Activated naive CD8-positive, alpha-beta T cell treated with anti-CD3 and anti-CD28 coated beads, Interleukin-2, amount 50 U/mL, for 16 hours (primary cell): ENCODE results near the gene BTBD7.

Source experiments
- DNase-seq: peaks from one replicate; pipeline ENCODE4 v3.0.0-alpha.2; 2020; ENCODE audit warnings: low read depth, low spot score

Gene BTBD7

DNA sequence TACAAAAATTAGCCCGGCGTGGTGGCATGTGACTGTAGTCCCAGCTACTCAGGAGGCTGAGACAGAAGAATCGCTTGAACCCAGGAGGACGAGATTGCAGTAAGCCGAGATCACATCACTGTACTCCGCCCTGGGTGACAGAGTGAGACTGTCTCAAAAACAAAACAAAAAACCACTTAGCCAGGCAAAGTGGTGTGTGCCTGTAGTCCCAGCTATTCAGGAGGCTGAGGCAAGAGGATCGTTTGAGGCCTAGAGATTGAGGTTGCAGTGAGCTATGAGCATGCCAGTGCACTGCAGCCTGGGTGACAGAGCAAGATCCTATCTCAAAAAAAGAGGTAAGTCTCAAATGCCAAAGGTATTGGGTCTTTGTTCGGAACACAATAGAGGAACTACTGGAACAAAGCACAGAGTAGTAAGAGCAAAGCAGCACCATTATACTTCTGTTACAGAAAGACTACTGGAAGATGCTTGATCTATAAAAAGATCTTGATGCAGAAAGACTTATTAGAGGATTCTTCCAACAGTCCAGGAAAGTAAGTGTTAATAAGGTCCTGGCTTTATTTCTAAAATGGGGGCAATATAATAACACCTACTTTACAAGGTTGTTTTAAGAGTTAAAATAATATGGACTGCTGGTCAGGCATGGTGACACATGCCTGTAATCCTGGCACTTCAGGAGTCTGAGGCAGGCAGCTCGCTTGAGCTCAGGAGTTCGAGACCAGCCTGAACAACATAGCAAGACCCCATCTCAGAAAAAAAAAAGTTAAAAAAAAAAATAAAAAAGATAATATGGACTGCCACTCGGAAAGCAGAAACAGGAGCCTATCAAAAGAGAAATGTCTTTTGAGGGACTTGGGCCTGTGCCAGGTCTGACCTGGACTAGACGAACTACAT lies 29.9 kb downstream of the BTBD7 start:
- no peak for DNase-seq

DNA sequence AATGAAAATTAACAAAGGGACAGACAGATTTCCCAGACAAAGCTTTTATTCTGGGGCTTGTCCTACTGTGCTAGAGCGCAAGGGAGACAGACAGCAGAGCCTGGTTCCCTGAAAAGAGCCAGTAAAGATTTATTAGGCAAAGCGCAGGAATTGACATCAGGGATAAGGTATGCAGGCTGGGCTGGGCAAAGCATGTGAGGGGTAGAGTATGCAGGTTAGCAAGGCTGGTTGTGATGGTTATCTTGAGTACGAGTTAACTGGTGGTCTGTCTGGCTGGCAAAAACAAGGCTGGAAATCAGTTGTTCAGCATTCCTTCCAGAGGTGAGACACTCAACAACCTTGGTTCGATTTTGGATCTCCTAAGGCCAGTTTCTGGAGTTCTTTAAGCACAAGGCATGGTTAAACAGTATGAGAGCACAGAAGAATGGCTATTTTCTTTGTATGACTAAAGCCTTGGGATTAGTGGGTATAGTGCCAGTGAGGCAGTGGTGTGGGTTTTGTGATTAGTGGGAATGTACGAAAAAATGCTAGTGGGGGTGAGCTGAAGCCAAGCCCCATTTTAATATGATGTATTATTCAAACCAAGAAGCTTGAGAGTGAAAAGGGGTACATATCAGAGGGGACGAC lies 30.9 kb downstream of the BTBD7 start:
- DNase-seq = no peak

DNA sequence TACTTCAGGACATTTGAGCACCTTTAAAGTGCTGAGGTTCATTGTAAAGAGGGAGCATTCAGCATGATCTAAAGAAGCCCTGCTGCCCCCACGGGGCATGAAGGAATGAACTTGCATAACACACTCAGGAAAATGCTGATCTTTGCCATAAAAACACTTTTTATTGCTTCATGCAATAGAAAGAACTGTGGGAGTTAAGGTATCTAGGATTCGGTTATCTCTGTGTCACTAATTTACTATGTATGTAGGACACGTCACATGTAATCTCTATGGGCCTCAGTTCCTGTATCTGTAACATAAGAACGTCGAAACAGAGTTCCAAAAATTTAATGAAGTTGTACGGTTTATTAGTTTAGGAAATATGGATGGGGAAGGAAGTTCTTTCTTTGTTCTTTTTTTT lies 33.0 kb downstream of the BTBD7 start:
- no peak for DNase-seq

DNA sequence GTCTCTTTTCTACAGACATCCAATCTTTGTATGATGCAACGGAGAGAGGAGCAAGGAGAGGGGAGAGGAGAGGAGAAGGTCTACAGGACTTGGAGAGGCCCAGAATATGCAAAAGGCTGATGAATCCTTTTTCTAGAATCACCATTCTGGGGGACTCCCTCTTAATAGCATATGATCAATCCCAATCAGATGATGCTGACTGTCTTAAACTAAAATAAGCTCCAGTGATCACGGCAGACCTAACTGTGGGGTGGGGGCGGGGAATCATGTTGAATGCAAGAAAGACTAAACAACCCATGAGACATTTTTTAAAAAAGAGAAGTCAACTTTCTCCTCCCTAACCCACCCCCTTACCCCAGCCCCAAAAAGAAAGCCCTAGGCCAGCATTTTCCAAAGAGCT lies 33.4 kb downstream of the BTBD7 start:
- no peak for DNase-seq

DNA sequence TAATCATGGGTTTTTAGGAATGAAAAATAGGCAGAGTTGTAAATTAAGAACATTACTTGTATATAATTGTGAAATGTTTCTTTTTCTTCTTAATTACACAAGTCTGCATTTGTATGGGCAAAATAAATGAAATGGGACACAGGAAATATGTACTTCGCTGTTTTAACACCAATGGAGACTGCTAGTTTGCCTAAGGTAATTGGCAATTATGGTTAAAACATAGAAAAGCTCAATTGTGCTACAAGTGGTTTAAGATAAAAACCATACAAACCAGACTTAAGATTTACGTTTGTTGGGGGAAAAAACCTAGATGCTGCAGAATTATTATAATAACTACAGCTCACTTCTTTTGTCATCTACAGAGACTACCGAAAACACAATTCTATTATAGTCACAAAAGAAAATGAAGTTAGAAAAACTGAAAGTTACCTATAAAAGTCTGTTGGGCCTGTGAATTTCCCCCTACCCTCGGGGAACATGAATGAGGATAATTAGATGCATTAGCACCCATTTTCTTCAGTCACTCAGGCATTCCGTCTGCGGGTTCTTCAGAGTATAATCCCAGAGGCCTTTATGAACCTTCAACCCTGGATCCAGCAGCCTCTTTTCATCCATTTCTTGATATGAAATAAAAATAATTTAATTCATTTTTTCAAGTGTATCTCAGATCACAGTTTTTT lies 37.2 kb downstream of the BTBD7 start:
- DNase-seq = no peak

DNA sequence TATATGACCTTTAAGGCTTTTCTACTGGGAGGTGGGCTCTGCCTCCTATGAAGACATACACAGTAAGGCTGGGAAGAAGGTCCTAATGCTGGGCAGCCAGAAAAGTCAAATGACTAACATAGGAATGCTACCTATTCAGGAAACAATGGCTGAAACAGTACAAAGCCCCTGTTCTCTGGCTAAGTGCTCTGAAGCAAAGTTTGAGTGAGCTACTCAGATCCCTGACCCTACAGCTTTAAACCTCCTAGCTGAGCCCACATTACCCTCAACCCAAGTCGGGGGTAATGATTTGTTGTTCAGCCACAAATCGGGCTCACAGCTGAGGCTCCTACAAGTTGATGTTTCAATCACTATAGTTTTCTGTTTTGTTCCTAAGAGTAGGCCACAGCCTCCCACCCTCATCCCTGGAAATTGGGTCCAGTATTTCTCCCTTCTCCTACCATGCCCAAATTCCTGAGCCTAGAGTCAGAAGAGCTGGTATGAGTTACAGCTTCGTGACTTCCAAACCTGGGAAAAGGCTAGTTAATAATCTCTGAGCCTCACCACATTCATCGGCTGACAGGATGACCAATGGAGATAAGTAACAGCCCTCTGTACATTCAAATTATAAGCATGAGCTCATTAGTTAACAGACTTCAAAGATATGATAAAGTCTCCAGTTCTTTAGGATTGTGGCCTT lies 46.5 kb downstream of the BTBD7 start:
- no peak for DNase-seq

DNA sequence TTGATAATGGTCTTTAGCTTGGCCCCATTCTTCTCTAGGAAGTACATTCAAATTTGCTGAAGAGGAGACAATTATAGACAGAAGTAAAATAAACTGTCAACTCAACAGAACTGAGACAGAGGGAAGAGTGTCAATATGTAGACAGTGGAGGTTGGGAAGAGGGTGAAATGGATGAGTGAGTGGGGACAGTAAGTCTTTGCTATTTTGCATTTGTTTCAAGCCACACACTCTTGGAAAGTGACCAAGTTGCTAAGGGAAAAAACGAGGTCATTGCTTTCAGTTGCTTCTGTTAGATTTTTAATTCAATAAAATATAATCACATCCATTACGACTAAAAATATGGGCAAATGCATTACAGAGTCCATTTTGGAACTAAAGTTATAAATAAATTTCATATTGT lies 47.8 kb downstream of the BTBD7 start:
- DNase-seq = no peak

DNA sequence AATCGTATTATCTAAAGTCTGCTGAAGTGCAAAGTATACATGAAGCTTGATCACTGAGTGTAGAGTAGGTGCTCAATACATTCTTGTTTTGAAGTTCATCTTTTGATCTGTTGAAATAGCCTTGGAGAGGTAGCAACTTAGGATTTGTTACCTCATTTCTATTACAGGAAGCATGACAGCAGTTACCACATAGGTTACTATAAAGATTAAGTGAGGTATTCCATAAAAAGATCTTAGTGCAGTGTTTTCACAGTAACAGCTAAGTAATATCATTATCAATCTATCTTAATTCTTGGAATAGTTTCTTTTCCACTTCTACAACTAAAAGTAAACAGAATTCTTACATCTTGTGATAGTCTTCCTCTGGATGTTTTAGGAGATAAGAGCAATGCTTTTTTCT lies 50.9 kb downstream of the BTBD7 start:
- DNase-seq = no peak

DNA sequence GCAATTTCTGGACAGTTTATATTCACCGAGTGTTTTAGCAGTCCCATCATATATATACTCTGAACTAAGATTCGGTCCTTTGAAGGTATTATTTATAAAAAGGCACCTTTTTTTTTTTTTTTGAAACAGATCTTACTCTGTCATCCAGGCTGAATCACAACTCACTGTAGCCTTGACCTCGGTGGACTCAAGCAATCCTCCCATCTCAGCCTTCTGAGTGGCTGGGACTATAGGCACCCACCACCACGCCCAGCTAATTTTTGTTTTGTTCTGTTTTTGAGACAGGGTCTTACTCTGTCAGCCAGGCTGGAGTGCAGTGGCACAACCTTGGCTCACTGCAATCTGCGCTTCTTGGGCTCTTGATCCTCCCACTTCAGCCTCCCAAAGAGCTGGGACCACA lies 52.1 kb downstream of the BTBD7 start:
- no peak for DNase-seq

DNA sequence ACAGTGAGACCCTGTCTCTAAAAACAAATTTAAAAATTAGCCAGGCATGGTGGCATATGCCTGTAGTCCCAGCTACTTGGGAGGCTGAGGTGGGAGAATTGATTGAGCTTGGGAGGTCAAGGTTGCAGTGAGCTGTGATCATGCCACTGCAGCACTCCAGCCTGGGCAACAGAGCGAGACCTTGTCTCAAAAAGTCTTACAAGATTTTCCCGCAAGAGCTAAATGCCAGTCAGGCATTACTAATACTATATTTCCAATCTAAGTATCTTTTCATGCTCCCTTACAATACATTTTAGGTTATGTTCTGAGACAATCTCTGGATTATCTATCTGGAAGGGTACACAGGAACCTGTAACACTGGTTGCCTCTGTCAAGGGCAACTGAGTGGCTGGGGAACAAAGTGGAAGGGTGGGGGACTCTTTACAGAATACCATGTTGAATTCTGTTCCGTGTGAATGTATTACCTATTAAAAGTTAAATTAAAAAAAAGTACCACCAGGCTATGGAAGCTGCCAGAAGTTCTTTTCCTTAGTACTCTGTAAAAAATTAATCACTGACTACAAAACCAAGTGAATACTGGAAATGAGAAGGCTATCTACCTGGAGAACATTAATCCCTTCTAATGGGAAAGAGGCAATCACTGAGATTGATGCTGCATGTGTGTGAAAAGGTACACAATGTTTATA lies 56.7 kb downstream of the BTBD7 start:
- no peak for DNase-seq

DNA sequence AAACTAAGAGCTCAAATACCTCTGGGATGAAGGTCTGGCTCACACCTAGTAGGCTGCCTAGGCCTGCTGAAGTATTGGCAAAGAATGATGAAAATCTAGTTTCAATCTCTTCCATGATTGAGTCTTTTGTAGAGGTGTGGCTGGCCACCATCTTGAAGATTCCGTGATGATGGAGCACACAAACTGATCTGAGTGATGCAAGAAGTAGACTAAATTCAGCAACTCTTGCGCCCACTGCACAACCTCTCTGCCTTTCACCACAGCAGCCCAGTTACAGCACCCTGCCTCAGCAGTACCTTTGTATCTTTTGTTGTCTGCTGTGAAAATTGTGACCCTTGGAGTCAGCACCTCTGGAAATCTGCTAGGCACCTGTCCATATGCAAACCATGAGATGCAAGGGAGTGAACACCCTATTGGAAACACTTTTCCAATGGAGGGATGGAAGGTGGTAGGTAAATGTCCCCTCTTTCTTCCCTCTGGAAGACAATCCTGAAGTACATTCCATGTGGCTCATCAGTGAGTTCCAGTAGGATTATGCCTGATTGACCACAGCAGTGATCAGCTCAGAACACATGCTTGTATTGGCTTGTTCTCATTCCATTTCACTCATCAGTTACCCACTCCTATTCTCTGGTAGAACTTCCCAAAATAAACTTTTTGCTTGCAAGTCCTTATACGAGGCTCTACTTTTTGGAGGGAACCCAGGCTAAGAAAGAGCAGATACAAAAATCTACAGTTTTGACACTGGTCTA lies 58.6 kb downstream of the BTBD7 start:
- no peak for DNase-seq

DNA sequence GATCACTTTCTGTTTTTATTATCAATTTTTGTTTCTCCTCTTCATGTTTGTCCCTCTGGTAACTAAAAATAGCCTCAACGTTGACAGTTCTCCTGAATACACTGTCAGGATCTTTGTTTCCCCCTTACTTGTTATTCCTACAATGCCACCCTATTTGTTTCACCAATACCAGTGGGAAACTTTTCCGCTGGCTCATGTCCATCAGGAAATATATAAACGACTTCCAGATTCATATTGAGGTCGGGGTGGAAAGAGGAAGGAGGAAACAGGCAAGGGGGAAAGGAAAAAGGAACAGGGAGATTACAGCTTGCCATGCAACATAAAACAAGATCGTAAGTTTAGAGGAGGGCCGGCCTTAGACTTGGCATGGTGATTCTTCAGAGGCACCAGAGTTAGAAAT lies 61.7 kb downstream of the BTBD7 start:
- DNase-seq = no peak

DNA sequence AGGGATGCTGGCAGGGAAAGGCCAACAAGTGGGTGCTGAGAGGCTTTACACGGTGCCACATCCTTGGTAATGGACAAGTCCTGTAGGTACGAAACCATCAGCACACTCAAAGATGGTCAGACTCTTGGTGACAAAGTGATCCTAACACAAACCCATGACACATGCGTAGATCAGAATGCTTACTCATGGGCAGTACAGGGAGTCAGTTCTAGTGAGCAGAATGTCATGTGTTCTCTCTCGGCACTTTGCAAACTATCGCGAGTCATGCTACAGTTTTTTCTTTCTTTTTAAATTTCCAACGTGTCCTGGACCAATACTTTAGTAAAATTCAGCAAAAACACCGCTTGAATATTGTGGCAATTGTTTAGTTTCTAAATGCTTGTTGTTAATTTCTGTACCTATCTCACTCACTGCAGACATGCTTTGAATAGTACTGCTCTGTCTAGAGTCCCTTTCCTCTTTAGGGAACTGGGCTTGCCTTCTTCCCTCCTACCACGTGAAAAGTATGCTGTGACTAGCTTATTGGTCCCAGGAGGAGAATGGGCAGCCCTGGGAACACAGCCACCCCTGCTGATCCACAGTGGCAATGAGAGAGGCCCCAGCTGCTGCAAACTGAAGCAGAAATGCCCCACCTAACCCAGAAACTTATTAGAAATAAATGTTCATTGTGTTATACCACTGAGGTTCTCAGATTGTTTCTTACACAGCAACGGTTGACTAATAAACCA lies 63.3 kb downstream of the BTBD7 start:
- no peak for DNase-seq

DNA sequence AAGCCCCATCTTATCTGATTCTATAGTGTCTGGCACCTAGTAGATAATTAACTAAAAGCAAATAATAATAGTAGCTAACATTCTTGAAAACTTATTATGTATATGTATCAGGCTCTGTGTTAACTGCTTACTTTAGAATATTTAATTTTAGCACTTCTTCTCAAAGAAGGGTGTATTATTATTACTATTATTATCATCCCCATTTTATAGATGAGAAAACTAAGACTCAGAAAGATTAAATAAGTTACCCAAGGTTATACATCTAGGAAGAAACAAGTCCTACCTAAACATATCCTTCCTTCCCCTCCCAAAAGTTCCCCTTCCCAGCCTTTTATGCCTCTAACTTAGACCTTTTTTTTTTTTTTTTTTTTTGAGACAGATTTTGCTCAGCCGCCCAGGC lies 64.4 kb downstream of the BTBD7 start:
- no peak for DNase-seq

DNA sequence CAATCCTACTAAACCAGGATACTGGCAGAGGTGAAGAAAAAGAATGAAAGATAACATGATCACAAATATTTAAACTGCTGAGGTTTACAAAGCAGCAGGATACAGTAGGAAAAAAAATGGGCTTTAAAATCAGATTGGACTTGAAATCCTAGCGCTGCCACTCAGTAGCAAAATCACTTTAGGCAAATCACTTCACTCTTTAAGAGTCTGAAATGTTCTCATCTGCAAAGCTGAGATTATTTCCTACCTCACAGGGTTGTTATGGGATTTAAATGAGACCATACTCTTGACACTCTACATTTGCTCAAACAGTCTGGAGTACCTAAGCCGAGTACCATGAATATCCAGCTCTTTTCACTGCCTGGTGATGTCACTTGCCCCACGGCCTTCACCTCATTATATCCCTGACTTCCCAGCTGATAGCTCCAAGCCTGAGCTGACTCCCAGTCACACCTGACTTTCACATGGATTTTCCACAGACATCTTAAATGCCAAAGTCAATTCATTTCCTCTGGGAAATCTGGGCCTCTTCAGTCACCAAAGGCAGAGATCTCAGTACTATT lies 65.6 kb downstream of the BTBD7 start:
- DNase-seq = no peak

DNA sequence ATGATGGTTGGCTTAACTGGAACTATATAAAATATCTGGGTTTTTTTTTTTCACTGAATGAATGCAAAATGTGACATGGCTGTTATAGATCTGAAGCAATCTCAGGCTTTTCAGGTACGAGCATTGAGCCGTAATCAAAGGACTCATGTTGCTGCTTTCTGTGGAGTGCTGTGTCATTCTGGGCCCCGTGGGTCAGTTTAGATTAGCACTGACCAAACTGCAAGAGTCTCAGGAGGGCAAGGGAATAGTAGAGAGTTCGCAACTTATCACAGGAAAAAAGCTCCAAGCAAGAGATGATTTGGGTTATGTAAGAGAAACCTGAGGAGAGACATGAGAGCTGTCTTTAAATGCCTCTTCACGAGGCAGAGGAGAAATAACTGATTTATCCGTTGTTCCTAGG lies 66.7 kb downstream of the BTBD7 start:
- DNase-seq = no peak

DNA sequence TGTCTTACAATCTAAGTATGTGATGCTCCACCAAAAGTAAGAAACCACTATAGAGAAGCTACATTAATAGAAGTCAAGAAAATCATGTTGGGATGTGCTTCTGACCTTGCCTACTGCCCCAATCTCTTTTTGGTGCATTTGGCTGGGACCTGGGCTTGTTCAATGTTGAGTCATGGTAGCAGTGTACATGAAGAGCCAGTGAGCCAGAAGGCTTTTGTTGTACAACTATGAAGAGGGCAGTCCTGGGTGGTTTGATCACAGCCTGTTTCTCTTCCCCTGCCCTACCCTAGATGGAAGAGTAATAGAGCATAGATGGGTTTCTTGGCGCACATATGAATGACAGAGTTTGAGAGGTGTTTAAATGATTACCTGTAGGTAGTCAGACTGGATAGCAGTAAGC lies 69.4 kb downstream of the BTBD7 start:
- DNase-seq = no peak

DNA sequence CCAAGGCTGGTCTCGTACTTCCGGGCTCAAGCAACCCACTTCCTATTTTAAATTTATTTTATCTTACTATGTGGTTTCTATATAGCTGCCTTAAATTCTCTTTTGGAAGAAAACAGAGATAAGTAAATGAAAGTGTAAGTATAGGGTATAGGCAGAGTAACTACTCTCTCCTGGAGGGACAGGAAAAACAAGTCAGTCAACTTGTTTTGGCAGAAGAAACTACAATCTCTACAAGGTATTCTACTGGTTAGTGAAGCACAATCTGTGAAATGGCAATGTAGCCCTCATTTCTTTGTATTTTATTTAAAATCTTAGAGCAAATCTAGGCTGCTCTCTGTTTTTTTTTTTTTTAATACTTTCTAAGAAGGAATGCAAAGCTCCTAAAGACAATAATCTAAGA lies 70.4 kb downstream of the BTBD7 start:
- DNase-seq = no peak

DNA sequence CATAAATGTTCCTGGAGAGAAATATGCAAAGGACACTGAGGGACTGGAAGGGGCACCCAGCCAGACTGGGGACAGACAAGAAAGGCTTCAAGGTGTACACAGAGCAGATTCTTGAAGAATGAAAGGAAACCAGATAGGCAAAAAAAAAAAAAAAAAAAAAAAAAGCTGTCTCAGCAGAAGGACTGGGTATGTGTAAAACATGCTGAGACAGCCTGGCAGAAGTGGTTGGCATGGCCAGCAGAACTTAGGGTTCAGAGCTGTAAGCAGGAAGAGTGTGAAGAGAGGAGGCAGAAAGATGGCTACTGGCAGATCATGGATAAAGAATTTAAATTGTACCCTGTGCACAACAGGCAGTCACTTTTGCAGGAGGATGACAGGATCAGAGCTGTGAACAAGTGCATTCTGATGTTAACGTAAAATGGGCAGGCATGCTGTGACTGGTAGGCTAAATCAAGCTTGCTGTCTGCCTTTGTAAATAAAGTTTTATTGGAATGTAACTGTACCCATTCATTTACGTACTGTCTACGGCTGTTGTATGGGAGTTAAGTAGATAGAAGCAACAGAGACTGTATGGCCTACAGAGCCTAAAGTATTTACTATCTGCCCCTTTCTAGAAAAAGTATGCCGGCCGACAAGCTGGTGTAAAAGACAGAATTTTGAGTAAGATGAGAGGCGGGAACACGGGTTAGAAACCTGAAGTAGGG lies 83.6 kb downstream of the BTBD7 start:
- no peak for DNase-seq
